Progenitor cell of endocrine pancreas (in vitro differentiated cells): ENCODE measurements around the gene EPS8L1. TPM values are rescaled to one million over a fixed set of nuclear protein-coding genes. Genes with fewer than 3 reads are reported as not detected.

Experiments
- DNase-seq: peaks from one replicate; pipeline ENCODE4 v3.0.0; 2021; ENCODE audit warnings: low spot score; ENCODE audit not compliant: unreplicated experiment
- H3K27ac Mint-ChIP-seq: 2 replicates; pipeline ENCODE4 v1.8.0; 2021; ENCODE audit warnings: mild to moderate bottlenecking, moderate library complexity, mixed read lengths
- H3K27me3 Mint-ChIP-seq: 2 replicates; pipeline ENCODE4 v1.8.0; 2021; ENCODE audit warnings: mixed read lengths
- H3K36me3 Mint-ChIP-seq: 2 replicates; pipeline ENCODE4 v1.8.0; 2022; ENCODE audit warnings: mixed read lengths; ENCODE audit not compliant: insufficient read depth
- H3K4me1 Mint-ChIP-seq: 2 replicates; pipeline ENCODE4 v1.8.0; 2021; ENCODE audit warnings: low read depth, mixed read lengths
- H3K4me3 Mint-ChIP-seq: 2 replicates; pipeline ENCODE4 v1.8.0; 2021; ENCODE audit warnings: low read depth, mild to moderate bottlenecking, moderate library complexity, mixed read lengths
- H3K9me3 Mint-ChIP-seq: 2 replicates; pipeline ENCODE4 v1.8.0; 2021; ENCODE audit warnings: low read depth, mixed read lengths
- CTCF ChIP-seq: fragments of 200-600 bp; sonication (generic); IDR thresholded peaks from one replicate; pipeline ENCODE4 v1.5.0; 2021; ENCODE audit warnings: antibody characterized with exemption, mild to moderate bottlenecking; ENCODE audit not compliant: unreplicated experiment
- total RNA-seq: library from RNA; stranded (reverse); gene quantifications from 2 replicates; pipeline ENCODE4 v1.2.1, GENCODE V29; 2021

The EPS8L1 gene
- total RNA-seq, 1 donor from 2014 or later: 14.4 TPM

- TF ChIP-seq CTCF: no peak
Observed at GRCh38 chr19:55079400-55080038, 3.9 kb downstream of the EPS8L1 start.

GRCh38 chr19:55080121-55080967 lies 4.7 kb downstream of the EPS8L1 start:
- Mint-ChIP-seq H3K27me3 (peaks cover 69% of the 10 kb centered on the region), H3K36me3 (peaks cover 3% of the 10 kb centered on the region), H3K4me3 (peak overlapping the region; percentile 33), H3K9me3 (no peaks in the 10 kb centered on the region), H3K4me1 (peaks cover 8% of the 10 kb centered on the region), H3K27ac (no peak overlapping the region)
- DNase-seq: no peak
- TF ChIP-seq CTCF: no peak

More at GRCh38 chr19:55079400-55080038, 3.9 kb downstream of the EPS8L1 start:
- H3K4me3 Mint-ChIP-seq: no peak overlapping the region
- DNase-seq: no peak
- H3K27me3 Mint-ChIP-seq: peaks cover 66% of the 10 kb centered on the region
- no peaks in the 10 kb centered on the region for H3K9me3 Mint-ChIP-seq
- H3K36me3 Mint-ChIP-seq: peaks cover 2% of the 10 kb centered on the region
- no peak overlapping the region for H3K27ac Mint-ChIP-seq
- H3K4me1 Mint-ChIP-seq: peaks cover 8% of the 10 kb centered on the region

DNA sequence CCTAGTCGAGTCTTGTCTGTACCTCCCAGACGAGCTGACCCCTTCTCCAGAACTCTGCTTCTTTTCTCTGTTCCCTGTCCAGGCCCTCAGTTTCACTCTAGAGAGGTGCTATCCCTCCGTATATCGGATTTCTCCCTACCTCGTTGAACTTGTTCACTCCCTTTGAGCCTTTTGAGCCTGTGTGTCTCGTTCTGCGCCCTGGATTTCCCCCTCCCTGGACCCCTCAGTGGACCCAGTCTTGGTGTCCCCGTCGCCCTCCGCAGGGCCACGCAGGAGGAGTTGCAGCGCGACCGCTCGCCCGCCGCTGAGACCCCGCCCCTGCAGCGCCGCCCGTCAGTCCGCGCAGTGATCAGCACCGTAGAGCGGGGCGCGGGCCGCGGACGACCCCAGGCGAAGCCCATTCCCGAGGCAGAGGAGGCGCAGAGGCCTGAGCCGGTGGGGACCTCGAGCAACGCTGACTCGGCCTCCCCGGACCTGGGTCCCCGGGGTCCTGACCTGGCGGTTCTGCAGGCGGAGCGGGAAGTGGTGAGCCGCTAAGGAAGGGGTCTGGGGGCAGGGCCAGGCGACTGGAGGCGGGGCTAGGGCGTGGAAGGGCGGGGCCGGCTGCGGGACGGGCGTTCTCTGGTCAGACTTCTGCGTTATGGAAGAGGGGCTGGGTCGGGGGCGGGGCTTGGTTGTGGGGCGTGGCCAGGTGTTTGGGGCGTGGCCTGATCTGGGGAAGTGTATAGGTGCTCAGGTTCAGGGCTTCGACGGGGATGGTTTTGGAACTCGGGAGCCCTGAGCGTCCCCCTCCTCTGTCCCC lies 5.5 kb downstream of the EPS8L1 start:
- no peak for TF ChIP-seq CTCF
- Mint-ChIP-seq H3K4me3 (peak overlapping the region; percentile 33), H3K27ac (no peak overlapping the region), H3K4me1 (peaks cover 4% of the 10 kb centered on the region), H3K9me3 (no peaks in the 10 kb centered on the region), H3K27me3 (peaks cover 75% of the 10 kb centered on the region), H3K36me3 (peaks cover 3% of the 10 kb centered on the region)
- peak; percentile 59 for DNase-seq

DNA sequence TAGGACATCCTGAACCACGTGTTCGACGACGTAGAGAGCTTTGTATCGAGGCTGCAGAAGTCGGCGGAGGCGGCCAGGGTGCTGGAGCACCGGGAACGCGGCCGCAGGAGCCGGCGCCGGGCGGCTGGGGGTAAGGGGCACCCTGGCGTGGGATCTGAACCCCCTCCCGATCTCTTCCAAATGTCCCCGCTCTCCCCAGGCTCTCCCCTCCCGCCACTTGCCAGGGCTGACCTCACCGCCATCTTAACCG lies 6.0 kb downstream of the EPS8L1 start:
- TF ChIP-seq CTCF: no peak
- DNase-seq: no peak
- H3K36me3 Mint-ChIP-seq: peaks cover 3% of the 10 kb centered on the region
- H3K4me3 Mint-ChIP-seq: no peak overlapping the region
- no peaks in the 10 kb centered on the region for H3K9me3 Mint-ChIP-seq
- H3K4me1 Mint-ChIP-seq: peaks cover 4% of the 10 kb centered on the region
- peaks cover 72% of the 10 kb centered on the region for H3K27me3 Mint-ChIP-seq
- no peak overlapping the region for H3K27ac Mint-ChIP-seq
